ENCODE results near the gene MAT2A.
"Not testable (repeated sequence)": the region's sequence is repeated elsewhere in the genome, so short reads cannot be mapped to it uniquely, and the experiment has no call there.

MAT2A gene

DNA sequence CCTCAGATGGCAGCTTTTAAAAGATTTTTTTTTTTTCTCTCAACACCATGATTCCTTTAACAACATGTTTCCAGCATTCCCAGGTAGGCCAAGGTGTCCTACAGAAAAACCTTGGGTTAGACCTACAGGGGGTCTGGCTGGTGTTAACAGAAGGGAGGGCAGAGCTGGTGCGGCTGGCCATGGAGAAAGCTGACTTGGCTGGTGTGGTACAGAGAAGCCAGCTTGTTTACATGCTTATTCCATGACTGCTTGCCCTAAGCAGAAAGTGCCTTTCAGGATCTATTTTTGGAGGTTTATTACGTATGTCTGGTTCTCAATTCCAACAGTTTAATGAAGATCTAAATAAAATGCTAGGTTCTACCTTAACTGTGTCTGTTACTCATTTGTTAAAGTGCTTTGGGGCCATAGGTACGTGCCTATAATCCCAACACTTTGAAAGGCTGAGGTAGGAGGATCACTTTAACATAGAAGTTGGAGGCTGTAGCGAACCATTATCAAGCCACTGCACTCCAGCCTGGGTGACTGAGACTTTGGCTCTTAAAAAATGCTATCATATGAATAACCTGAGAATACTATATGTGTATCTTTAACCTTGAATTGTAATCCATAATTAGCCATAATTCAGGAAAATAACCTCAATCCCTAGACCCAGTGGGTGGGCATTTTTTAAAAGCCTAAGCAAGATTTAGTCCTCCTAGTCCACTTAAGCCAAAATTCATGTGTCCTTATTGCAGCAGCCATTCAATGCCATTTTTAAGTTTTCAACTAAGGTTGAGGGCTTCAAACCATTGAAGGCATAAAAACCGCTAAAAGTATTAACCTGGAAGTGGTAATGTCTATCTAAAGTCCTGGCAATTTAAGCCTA, 6.2 kb downstream of the MAT2A start:
- not testable (repeated sequence) for DNase-seq (ENCODE audit: low read depth); H3K4me3 ChIP-seq (ENCODE audit: low read depth, low read length)

DNA sequence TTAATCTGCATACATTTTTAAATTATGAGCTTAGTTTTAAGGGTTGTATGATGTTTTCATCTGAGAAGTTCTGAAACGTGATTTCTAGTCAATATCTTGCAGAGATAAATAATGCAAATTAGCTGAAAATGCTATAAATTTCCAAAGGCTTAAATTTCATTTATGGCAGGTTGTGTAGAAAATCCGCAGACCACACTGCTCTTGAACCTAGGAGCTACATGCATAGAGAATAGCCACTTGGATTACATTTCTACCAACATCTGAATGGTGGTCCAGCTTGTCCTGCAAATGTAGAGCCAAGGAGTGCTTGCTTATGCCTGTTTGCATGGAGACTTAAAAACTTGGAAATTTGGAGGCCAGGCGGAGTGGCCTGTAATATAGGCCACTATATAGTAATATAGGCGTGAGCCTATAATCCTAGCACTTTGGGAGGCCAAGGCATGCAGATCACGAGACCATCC, 6.8 kb downstream of the MAT2A start:
- DNase-seq (ENCODE audit: low read depth), result no peak
- H3K4me3 ChIP-seq (ENCODE audit: low read depth, low read length), result no peak overlapping the region

DNA sequence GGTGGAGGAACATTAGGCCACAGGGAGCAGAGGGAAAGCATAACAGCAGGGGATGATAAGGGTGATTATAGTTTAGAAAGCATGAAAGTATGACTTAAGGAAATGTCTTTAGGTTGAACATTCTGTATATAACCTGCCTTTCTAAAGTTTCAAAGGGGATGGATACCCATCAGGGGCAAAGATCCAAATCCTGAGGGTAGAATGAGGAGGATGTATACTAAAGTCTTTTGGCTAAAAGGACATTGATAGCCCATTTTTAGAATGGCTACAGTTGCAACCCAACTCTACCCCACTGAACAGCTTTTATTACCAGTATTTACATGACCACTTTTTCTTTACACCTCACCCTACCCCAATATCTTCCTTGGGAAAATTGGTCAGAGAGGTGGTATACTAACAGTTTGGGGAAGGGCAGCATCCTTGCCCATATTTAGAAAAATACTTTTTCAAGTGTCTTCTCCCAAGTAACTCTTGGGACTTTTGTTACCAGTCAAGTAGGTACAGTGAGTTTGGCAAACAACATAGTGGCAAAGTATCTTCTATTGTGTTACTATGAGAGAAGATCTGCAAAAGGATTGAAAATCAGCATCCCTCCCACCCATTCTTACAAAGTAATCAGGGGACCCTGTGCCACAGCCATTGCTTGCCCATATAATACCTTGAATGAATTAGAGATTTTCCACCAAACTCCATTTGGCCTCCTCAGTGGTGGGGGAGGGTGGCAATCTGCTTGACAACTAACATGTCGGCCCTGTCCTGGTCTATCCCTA, 8.3 kb downstream of the MAT2A start:
- no peak for DNase-seq (ENCODE audit: low read depth)
- no peak overlapping the region for H3K4me3 ChIP-seq (ENCODE audit: low read depth, low read length)

DNA sequence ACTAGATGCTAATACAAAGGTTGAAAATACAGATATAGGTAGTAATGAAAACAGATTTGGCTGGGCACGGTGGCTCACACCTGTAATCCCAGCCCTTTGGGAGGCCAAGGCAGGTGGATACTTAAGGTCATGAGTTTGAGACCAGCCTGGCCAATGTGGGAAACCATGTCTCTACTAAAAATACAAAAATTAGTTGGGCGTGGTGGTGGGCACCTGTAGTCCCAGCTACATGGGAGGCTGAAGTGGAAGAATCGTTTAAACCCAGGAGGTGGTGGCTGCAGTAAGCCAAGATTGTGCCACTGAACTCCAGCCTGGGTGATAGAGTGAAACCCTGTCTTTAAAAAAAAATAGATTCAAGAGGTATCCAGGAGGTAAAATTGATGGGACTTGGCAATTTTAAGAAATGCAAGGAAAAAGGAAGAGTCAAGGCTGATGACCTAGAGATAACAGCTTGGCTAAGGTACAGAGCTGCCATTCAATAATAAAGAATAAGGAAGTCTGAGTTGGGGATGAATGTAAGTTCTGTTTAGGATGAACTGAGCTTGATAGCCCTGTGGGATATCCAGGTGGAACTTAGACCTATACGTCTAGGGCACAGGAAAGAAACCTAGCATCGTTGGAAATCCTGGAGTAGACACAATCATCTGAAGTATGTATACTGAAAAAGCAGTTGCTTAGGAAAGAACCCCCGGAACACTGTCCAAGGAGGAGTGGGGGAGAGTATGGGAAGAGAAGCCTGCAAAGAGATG, 9.1 kb downstream of the MAT2A start:
- H3K4me3 ChIP-seq (ENCODE audit: low read depth, low read length), result no peak overlapping the region
- DNase-seq (ENCODE audit: low read depth), result no peak

DNA sequence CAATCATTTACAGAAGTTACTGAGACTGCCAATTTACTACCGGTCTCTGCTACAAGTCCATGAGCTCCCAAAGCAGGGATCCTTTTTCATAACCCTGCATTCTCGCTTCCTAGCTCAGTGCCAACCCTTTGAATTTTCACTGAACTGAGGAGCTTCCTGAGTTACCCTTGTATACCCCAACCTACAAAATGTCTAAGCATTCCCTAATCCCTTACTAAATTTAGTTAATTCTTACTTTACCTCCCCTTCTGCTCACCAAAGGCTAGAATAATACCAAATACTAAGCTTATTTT, 9.6 kb downstream of the MAT2A start:
- DNase-seq (ENCODE audit: low read depth), result no peak
- H3K4me3 ChIP-seq (ENCODE audit: low read depth, low read length), result no peak overlapping the region

DNA sequence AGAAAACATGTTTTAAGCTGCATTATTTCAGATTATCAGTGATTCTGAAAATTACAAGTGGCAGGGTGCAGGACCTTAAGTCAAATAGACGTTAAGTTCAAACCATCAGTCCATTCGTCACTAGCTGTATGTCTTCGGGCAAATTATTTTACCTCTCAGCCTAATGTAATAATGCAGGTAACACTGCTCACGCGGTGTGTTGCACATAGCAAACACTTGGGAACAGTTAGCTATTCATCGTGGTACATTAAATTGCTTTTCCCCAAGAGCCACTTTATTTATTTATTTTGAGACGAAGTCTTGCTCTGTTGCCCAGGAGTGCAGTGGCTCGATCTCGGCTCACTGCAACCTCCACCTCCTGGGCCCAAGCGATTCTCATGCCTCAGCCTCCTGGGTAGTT, 10.1 kb downstream of the MAT2A start:
- H3K4me3 ChIP-seq (ENCODE audit: low read depth, low read length), result no peak overlapping the region
- no peak for DNase-seq (ENCODE audit: low read depth)

DNA sequence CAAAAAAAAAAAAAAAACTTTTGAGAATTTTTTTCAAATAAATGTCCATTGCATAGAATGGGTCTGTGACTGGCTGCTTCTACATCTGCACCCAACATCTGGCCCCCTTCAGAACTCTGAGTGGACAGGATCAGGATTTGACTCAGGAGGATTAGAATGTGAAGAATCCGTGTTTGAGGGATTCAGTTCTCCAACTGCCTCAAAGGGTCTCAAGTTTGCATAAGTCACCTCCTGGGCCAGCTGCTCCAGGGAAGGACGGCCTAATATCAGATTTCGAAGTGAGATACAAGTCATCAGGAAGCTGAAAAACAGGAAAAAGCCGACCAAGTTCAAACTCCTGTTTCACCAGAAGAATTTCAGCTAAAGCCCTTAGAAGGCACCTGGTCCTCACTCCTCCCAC, 10.9 kb downstream of the MAT2A start:
- H3K4me3 ChIP-seq (ENCODE audit: low read depth, low read length), result no peak overlapping the region
- DNase-seq (ENCODE audit: low read depth), result peak; percentile 80

DNA sequence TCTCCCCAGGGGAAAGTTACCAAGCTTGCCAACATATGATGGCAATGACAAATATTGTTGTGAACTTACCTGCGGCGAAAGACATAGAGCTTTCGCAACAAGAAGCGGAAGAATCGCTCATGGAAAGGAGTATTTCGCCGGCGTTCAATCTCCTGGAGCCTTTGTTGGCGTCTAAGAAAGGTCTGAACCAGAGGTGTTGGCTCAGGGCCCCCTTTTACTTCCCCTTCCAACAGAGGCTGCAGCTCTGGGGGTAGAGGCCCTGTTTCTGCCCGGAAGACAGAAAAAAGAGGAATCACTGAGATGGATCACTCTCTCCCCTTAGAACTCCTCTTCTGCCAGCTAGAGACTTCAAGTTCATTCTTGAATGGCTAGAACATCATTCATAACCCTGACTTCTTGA, 11.5 kb downstream of the MAT2A start:
- H3K4me3 ChIP-seq (ENCODE audit: low read depth, low read length), result no peak overlapping the region
- DNase-seq (ENCODE audit: low read depth), result no peak

DNA sequence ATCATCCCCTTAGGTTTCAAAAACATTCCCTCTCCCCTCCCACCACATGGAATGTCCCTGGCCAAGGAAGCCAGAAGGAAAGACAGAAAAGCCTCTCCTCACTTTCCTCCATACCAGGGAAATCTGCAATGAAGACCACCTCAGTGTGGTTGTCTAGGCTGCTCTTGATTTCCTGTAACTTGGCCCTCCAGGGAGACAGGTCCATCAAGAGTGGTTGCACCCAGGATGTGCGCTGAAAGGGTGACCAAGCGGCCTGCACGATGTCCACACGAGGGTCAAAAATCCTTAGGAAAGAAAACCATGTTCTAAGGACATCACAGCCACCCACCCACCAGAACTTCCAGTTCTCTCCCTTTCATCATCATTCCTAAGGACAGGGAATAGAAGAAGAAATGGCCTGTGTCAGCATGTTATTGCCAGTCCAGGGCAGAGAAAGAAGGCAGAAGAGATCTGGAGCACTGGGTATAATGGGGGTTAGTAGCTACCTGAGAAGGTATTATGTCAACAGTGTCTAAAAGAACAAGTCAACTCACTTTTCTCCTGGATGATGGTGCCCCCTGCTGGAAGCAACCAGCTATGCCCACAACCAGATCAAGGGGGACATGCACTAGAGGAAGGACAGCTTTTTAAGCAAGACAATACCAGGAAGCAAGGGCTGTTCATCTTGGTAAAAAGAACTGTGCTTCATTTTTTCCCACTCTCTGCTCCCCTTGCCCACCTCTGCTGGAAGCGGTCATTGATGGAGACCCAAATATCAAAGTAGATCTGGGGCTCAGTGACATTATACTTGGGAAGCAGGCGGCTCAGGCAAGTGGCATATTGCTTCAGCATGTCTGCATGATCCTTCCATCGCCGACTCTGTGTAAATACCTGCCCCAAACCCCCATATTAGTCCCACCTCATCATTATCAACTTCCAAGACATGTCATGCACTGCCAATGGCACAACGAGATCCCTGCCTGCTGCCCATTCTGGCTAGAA, 13.0 kb downstream of the MAT2A start:
- H3K4me3 ChIP-seq (ENCODE audit: low read depth, low read length), result no peak overlapping the region
- DNase-seq (ENCODE audit: low read depth), result no peak

DNA sequence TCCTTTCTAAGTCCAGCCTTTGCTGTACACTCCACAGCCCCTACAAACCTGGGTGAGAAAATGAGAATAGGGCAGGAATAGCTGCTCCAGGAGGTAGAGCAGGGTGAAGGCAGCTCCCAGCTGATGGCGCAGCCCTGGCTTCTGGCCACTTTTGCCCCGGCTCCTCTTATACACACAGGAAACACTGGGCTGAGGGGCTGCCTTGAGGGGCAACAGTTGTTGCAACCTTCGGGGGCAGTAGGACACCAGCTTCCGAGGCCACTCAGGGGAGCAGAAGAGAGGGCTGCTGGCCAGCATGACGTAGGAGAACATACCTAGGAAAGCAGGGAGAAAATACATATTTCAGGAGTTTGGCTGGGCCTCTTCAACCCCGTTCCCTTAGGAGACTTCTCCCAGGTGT, 14.2 kb downstream of the MAT2A start:
- no peak for DNase-seq (ENCODE audit: low read depth)
- H3K4me3 ChIP-seq (ENCODE audit: low read depth, low read length), result no peak overlapping the region

DNA sequence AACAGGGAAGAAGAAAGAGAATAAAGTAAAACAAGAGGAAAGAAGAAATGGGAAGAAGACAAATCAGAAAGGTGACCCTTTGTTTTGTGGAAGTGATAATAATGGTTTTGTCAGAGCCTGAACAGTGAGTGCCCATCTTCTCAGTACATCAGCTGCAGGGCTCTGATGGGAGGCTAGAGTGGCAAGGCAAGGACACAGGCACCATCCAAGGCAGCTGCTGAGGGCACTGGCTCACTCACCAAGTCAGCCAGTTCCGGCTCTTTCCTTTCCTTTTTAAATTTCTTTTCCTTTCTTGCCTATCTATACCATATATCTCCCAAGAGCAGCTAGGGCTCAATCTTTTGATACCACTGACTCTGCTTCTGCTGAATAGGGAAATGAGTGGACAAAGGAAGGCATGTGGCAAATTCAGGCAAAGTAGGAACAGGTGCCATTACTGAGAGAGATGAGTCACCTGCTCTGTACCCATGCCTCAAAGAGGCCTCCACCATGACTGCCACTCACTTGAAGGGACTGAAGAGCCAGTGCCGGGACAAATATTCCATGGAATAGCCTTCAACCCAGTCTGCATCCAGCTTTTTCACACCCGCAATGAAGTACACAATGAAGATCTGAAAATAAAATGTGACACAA, 16.1 kb downstream of the MAT2A start:
- no peak for DNase-seq (ENCODE audit: low read depth)
- no peak overlapping the region for H3K4me3 ChIP-seq (ENCODE audit: low read depth, low read length)

DNA sequence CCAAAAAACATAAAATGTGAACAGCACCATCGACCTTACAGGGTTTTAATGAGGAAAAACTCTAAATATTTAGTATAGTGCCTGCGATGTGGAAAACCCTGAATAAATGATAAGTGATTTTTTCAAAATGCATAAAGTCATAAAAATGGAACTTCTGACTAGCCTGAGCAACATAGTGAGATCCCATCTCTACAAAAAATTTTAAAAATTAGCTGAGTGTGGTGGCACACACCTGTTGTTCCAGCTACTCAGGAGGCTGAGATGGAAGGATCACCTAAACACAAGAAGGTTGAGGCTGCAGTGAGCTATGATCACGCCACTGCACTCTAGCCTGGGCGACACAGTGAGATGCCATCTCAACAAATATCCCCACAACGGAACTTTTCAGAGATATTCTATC, 18.2 kb downstream of the MAT2A start:
- H3K4me3 ChIP-seq (ENCODE audit: low read depth, low read length), result no peak overlapping the region
- DNase-seq (ENCODE audit: low read depth), result no peak

DNA sequence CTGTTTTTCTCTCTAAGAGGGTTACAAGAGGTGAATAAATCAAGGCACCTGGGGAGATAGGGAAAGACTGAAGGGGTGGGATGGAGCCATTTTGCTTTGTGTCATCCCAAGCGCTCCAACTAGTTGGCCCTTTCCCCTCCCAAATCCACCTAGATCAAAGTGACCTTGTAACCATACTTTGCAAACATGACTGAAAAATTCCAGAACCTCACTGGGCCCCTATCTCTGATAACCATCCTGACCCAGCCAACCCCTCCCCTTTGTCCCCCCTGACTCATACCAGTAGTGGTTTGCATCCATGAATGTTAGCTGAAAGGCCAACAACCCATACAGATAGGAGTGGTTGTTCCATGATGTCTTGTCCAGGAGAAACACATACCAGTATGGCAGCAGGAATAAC, 19.2 kb downstream of the MAT2A start:
- no peak overlapping the region for H3K4me3 ChIP-seq (ENCODE audit: low read depth, low read length)
- DNase-seq (ENCODE audit: low read depth), result no peak

DNA sequence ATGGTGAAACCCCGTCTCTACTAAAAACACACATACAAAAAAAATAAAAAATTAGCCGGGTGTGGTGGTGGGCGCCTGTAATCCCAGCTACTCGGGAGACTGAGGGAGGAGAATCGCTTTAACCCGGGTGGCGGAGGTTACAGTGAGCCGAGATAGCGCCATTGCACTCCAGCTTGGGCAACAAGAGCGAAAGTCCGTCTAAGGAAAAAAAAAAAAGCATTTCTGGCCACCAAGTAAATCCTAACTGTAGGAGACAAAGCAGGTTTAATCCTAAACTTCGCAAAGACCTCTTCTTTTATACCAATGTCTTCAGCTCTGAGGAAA, 21.4 kb downstream of the MAT2A start:
- H3K4me3 ChIP-seq (ENCODE audit: low read depth, low read length), result peak overlapping the region; percentile 74
- DNase-seq (ENCODE audit: low read depth), result not testable (repeated sequence)

DNA sequence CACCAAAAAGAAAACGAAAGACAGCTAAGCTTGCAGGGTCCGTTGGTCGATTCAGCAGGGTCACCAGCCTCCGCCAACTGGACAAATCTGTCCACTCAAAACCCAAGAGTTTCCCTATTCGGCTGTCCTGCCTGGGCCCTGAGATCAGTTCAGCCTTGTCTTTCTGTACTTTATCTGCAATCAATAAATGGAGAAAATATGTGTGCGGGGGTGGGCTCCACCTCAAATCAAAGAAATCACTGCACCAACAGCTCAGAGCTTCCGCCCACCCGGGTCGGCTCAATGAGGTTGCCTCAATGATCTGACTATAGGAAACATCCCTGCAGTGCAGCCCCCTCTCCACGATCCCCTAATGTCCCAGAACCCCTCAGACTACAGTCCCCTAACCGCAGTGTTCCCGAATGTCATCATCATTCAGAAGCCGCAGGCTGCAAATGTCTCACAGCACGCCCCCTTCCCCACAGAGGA, 21.9 kb downstream of the MAT2A start:
- H3K4me3 ChIP-seq (ENCODE audit: low read depth, low read length), result peak overlapping the region; percentile 74
- DNase-seq (ENCODE audit: low read depth), result no peak

DNA sequence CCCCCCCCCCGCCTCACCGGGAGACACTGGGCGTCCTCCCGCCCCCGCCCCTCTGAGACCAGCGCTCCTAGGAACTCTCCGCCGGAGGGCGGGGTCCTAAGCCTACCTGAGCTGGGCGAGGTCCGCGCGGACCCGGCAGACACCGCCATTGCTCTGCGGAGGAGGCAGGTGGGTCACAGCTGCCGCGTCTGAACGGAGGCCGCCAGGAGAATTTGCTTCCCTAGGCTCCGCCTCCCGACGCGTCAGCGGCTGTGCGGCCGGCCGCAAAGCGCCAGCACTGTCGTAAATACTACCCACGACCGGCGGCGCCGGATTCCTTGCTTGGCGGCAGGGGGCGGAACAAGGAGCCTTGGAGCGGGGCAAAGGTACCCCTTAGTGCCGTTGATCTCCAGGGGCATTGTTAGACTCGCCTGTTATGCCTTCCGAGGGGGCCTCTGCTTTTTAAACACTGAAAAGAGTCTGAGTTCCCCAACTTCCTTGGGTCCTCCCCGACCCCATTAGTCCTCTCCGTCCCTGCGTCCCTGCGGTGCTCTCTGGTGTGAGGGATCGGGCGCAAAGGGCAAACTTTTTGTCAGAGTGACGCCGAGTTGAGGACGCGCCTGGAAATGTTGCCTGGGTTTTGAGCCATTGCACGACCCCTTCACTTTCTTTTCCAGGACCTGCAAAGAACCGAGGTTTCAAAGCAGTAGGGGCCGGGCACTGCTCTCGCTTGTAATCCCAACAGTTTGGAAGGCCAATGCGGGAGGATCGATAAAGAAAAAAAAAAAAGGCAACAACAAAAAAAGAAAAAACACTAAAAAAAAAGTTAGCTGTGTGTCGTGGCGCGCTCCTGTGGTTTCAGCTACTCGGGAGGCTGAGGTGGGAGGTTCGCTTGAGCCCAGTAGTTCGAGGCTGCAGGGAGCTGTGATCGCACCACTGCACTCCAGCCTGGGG, 22.6 kb downstream of the MAT2A start, which contains the start of gene GGCX:
GGCX (minus strand) TSS at position 214 of the 933 bp plus-strand sequence; CDS start at position 149, 65 bp downstream.
- DNase-seq (ENCODE audit: low read depth), result peak; percentile 78
- peak within 1 kb of the TSS; percentile 74 for H3K4me3 ChIP-seq (ENCODE audit: low read depth, low read length)

DNA sequence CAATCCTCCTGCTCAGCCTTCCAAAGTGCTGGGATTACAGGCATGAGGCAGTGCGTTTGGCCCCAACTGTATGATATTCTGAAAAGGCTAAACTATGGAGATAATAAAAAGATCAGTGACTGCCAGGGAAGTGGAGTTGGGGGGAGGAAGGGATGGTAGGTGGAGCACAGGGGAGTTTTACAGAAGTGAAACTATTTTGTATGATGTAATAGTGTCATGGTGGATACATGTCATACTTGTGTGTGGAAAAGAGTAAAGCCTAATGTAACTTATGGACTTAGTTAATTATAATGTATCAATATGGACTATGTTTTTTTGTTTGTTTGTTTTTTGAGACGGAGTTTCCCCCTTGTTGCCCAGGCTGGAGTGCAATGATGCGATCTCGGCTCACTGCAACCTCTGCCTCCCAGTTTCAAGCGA, 25.2 kb downstream of the MAT2A start:
- no peak for DNase-seq (ENCODE audit: low read depth)
- H3K4me3 ChIP-seq (ENCODE audit: low read depth, low read length), result no peak overlapping the region

DNA sequence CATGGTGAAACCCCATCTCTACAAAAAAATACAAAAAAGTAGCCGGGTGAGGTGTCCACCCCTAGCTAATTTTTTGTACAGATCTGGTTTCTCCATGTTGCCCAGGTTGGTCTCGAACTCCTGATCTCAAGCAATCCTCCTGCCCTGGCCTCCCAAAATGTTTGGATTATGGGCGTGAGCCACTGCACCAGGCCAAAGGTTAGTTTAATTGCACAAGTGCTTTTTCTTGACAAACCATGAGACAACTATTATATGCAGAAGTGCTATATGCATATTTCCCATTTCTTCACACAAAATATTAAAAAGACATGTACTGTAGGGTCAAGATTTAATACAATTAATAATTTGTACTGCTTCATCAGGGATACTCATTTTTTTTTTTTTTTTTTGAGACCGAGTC, 27.3 kb downstream of the MAT2A start:
- no peak overlapping the region for H3K4me3 ChIP-seq (ENCODE audit: low read depth, low read length)
- no peak for DNase-seq (ENCODE audit: low read depth)
